Loucy (cell line): ENCODE results near the gene PTPRT.

Experiments used
- H2AFZ ChIP-seq: fragments of 200-600 bp; sonication (generic); 2 replicates; pipeline ENCODE4 v1.6.0; 2016; ENCODE audit warnings: antibody characterized with exemption, mild to moderate bottlenecking, low read length, moderate library complexity
- H3F3A ChIP-seq: fragments of 200-600 bp; 2 replicates; pipeline ENCODE4 v1.6.0; 2016; ENCODE audit warnings: antibody characterized with exemption, low read depth, mild to moderate bottlenecking
- H3K27me3 ChIP-seq: fragments of 200-600 bp; sonication (generic); 2 replicates; pipeline ENCODE4 v1.6.1; 2014; ENCODE audit warnings: low read length, mild to moderate bottlenecking; ENCODE audit not compliant: insufficient read depth, poor library complexity, severe bottlenecking
- H3K36me3 ChIP-seq: fragments of 200-600 bp; sonication (generic); 2 replicates; pipeline ENCODE4 v1.6.1; 2016; ENCODE audit warnings: low read length; ENCODE audit not compliant: insufficient read depth
- H3K4me1 ChIP-seq: fragments of 200-600 bp; sonication (generic); 2 replicates; pipeline ENCODE4 v1.5.1; 2014; ENCODE audit warnings: low read length, mild to moderate bottlenecking; ENCODE audit not compliant: insufficient read depth, poor library complexity, severe bottlenecking
- H3K4me2 ChIP-seq: fragments of 200-600 bp; sonication (generic); 2 replicates; pipeline ENCODE4 v1.6.0; 2014; ENCODE audit warnings: antibody characterized with exemption, low read length, low read depth, mild to moderate bottlenecking; ENCODE audit not compliant: poor library complexity, severe bottlenecking
- H3K4me3 ChIP-seq: fragments of 200-600 bp; sonication (generic); 2 replicates; pipeline ENCODE4 v1.5.1; 2014; ENCODE audit warnings: low read length, mild to moderate bottlenecking, mixed read lengths; ENCODE audit not compliant: poor library complexity, severe bottlenecking
- H3K79me2 ChIP-seq: fragments of 200-600 bp; sonication (generic); 2 replicates; pipeline ENCODE4 v1.6.1; 2014; ENCODE audit warnings: low read length; ENCODE audit not compliant: insufficient read depth
- H3K9ac ChIP-seq: fragments of 200-600 bp; sonication (generic); 2 replicates; pipeline ENCODE4 v1.6.0; 2014; ENCODE audit warnings: mild to moderate bottlenecking, low read depth, low read length, moderate library complexity; ENCODE audit not compliant: poor library complexity, severe bottlenecking
- H3K9me2 ChIP-seq: fragments of 200-600 bp; sonication (generic); replicated peaks from 2 replicates; pipeline ENCODE4 v1.6.1; 2016; ENCODE audit warnings: low read depth, low read length, mixed read lengths
- H3K9me3 ChIP-seq: fragments of 200-600 bp; sonication (generic); 2 replicates; pipeline ENCODE4 v1.6.1; 2014; ENCODE audit warnings: mild to moderate bottlenecking, antibody characterized with exemption, low read length, low read depth; ENCODE audit not compliant: insufficient read depth
- H4K20me1 ChIP-seq: fragments of 200-600 bp; sonication (generic); 2 replicates; pipeline ENCODE4 v1.6.0; 2014; ENCODE audit warnings: antibody characterized with exemption, low read length, mild to moderate bottlenecking; ENCODE audit not compliant: insufficient read depth, poor library complexity, severe bottlenecking
- CTCF ChIP-seq: fragments of 200-600 bp; sonication (generic); conservative IDR thresholded peaks from 2 replicates; pipeline ENCODE4 v1.5.1; 2014; ENCODE audit warnings: mild to moderate bottlenecking, antibody characterized with exemption, low read length
- EZH2phosphoT487 ChIP-seq: fragments of 200-600 bp; IDR thresholded peaks from 2 replicates; pipeline ENCODE4 v1.6.1; 2018; ENCODE audit warnings: antibody characterized with exemption, mild to moderate bottlenecking, moderate library complexity, borderline replicate concordance

PTPRT gene

GRCh38 chr20:43237651-43238168 lies 48.0 kb upstream of the PTPRT start:
- Histone ChIP-seq H3K4me1 (no peaks in the 10 kb centered on the region), H3K36me3 (no peaks in the 10 kb centered on the region), H4K20me1 (no peaks in the 10 kb centered on the region), H2AFZ (no peak overlapping the region), H3K27me3 (no peaks in the 10 kb centered on the region), H3K4me3 (no peak overlapping the region), H3K9me3 (no peaks in the 10 kb centered on the region; the same call in 1 of the 2 replicates), H3K9me2 (no peaks in the 10 kb centered on the region), H3K79me2 (no peaks in the 10 kb centered on the region), H3F3A (no peaks in the 10 kb centered on the region), H3K4me2 (no peak overlapping the region), H3K9ac (no peak overlapping the region)
- TF ChIP-seq EZH2phosphoT487, result no peak
- TF ChIP-seq CTCF, result no peak

GRCh38 chr20:43235998-43236397 lies 46.3 kb upstream of the PTPRT start:
- H3K9me3 ChIP-seq, result no peaks in the 10 kb centered on the region; the same call in 1 of the 2 replicates
- TF ChIP-seq CTCF (no peak), EZH2phosphoT487 (no peak)
- no peaks in the 10 kb centered on the region for H3K4me1 ChIP-seq
- H3K27me3 ChIP-seq, result no peaks in the 10 kb centered on the region
- no peak overlapping the region for H3K4me2 ChIP-seq
- H3K79me2 ChIP-seq, result no peaks in the 10 kb centered on the region
- no peaks in the 10 kb centered on the region for H3K36me3 ChIP-seq
- no peaks in the 10 kb centered on the region for H3F3A ChIP-seq
- H3K9ac ChIP-seq, result no peak overlapping the region
- H3K4me3 ChIP-seq, result no peak overlapping the region
- no peaks in the 10 kb centered on the region for H3K9me2 ChIP-seq
- H4K20me1 ChIP-seq, result no peaks in the 10 kb centered on the region
- no peak overlapping the region for H2AFZ ChIP-seq

- Histone ChIP-seq H3K4me1 (no peaks in the 10 kb centered on the region), H3K79me2 (no peaks in the 10 kb centered on the region), H3K27me3 (no peaks in the 10 kb centered on the region), H2AFZ (no peak overlapping the region), H3F3A (no peaks in the 10 kb centered on the region), H3K9me2 (no peaks in the 10 kb centered on the region), H3K9ac (no peak overlapping the region), H3K36me3 (no peaks in the 10 kb centered on the region), H3K4me2 (no peak overlapping the region), H4K20me1 (no peaks in the 10 kb centered on the region), H3K9me3 (no peaks in the 10 kb centered on the region), H3K4me3 (no peak overlapping the region)
- TF ChIP-seq EZH2phosphoT487 (no peak), CTCF (no peak)
Observed at GRCh38 chr20:43231829-43232228, 42.1 kb upstream of the PTPRT start.
